ENCODE measurements around the gene VDAC1.

The VDAC1 gene

GRCh38 chr5:133967124-133967523, 37.7 kb downstream of the VDAC1 start:
- no peak for DNase-seq (ENCODE audit: low read depth)
- TF ChIP-seq CTCF (conservative IDR thresholded peaks at IDR 0.05; ENCODE audit: low read depth, low read length), result no peak
- peak overlapping the region; percentile 1 for H3K4me3 ChIP-seq (ENCODE audit: low read depth, low read length)

DNA sequence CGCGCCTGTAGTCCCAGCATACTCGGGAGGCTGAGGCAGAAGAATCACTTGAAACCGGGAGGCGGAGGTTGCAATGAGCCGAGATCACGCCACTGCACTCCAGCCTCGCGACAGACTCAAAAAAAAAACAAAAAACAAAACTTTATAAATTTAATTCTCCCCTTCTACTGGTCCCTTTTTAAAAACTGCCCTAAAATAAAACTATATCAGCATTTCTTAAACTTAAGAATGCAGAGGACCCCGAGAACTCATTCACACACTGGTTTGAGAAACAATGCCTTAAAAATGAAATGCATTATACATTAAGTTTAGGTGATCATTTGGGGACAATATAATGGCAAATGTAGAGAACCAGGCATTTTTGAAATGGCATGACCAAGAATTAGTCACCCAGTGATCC, 38.7 kb downstream of the VDAC1 start:
- H3K4me3 ChIP-seq (ENCODE audit: low read depth, low read length), result no peak overlapping the region
- TF ChIP-seq CTCF (conservative IDR thresholded peaks at IDR 0.05; ENCODE audit: low read depth, low read length), result no peak
- DNase-seq (ENCODE audit: low read depth), result no peak

GRCh38 chr5:133963493-133964128, 41.2 kb downstream of the VDAC1 start:
- no peak overlapping the region for H3K4me3 ChIP-seq (ENCODE audit: low read depth, low read length)
- no peak for TF ChIP-seq CTCF (conservative IDR thresholded peaks at IDR 0.05; ENCODE audit: low read depth, low read length)
- DNase-seq (ENCODE audit: low read depth), result no peak

DNA sequence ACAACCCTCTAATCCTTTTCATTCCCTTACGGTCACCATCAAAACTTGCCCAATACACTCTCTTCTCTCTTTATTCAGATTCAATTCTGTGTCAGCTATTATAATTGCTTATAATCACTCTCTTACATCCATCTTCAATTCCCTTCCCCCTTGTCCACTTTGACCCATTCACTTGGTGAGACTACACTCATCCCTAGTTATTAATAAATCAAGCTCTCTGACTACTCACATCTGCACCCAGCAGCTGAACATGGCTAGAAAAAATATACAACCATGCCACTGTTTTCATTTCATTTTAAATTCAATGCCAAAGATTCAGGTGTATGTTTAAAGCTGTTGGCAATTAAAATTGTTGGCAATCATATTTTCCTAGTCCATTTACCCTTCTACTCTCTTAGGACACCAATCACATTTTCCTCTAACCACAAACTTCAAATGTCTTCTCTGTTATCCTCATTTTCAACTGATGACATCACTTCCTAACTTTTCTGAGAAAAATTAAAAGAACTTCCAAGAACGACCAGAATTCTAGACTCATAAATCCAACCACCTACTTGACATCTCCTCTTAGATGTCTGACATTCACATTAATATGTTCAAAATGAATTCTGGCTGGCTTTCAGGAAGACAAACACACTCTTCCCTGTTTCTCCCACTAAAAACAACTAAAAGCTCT, 41.8 kb downstream of the VDAC1 start:
- DNase-seq (ENCODE audit: low read depth), result peak; percentile 73
- H3K4me3 ChIP-seq (ENCODE audit: low read depth, low read length), result no peak overlapping the region
- no peak for TF ChIP-seq CTCF (conservative IDR thresholded peaks at IDR 0.05; ENCODE audit: low read depth, low read length)

DNA sequence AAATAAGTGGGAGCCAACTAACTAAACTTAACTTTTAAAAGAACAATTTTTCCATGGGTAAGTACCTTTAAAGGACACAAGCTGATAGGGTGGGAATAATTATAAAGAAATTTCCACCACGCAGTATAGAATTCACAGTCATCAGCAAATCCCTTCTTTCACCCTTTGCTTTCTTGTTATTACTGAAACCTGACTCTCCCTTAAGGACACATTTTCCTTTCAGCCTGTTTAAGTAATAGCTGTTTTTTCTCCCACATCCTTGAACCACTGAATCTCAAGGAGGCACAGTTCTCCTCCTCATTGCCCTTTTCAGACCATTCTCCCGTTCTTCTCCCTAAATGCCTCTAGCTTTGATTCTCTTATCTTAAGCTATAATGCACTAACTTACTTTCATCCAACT, 42.6 kb downstream of the VDAC1 start:
- no peak overlapping the region for H3K4me3 ChIP-seq (ENCODE audit: low read depth, low read length)
- no peak for TF ChIP-seq CTCF (conservative IDR thresholded peaks at IDR 0.05; ENCODE audit: low read depth, low read length)
- peak; percentile 65 for DNase-seq (ENCODE audit: low read depth)

GRCh38 chr5:133959643-133960042, 45.1 kb downstream of the VDAC1 start:
- no peak for TF ChIP-seq CTCF (conservative IDR thresholded peaks at IDR 0.05; ENCODE audit: low read depth, low read length)
- H3K4me3 ChIP-seq (ENCODE audit: low read depth, low read length), result no peak overlapping the region
- DNase-seq (ENCODE audit: low read depth), result no peak

DNA sequence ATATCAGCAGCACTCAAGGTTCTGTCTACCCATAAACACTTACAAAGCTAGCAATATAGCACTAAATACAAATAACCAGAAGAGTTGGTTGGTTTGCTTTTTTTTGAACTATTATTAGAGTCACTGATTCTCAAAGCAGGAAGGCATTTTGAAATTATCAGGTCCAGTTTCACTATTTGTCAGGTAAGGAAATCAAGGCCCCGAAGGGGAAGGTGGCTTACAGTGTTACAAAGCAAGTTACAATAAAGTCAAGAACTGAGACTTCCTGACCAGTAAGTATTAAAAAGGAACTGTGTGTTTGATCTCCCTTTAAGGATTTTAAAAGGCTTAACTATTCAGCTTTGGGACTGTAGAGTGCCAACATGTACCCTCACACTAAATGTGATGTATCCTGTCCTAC, 47.2 kb downstream of the VDAC1 start:
- H3K4me3 ChIP-seq (ENCODE audit: low read depth, low read length), result no peak overlapping the region
- TF ChIP-seq CTCF (conservative IDR thresholded peaks at IDR 0.05; ENCODE audit: low read depth, low read length), result no peak
- no peak for DNase-seq (ENCODE audit: low read depth)
